Measurements from ENCODE around the gene SLC35E3. TPM values are rescaled to one million over a fixed set of nuclear protein-coding genes. Genes with fewer than 3 reads are reported as not detected.

SLC35E3 gene
- total and polyA plus RNA-seq, 2 donors (not counting 1 experiment from before 2014, with no cell fraction given): 4.1 to 11.1 TPM

GRCh38 chr12:68733661-68734071 lies 12.3 kb upstream of the SLC35E3 start:
- Histone ChIP-seq H3K9ac (ENCODE audit: insufficient read depth, low read length) (no peak overlapping the region), H3K79me2 (ENCODE audit: control insufficient read depth, insufficient read depth, low read length) (no peaks in the 10 kb centered on the region), H3K9me3 (ENCODE audit: control insufficient read depth, insufficient read depth, low read depth, low read length) (no peaks in the 10 kb centered on the region), H3K27ac (ENCODE audit: insufficient read depth, low read length) (peak overlapping the region; percentile 36), H3K4me3 (replicated peaks in 1 of 4; ENCODE audit: control extremely low read depth in 1 of 4, insufficient read depth in 1 of 4, low read depth in 3 of 4, low read length in 4 of 4) (no peak overlapping the region), H3K4me2 (ENCODE audit: extremely low read depth, insufficient read depth, low read length) (no peak overlapping the region), H3K36me3 (ENCODE audit: control insufficient read depth, insufficient read depth, low read length) (no peaks in the 10 kb centered on the region), H3K27me3 (ENCODE audit: control insufficient read depth, insufficient read depth, low read length) (no peaks in the 10 kb centered on the region), H3K4me1 (ENCODE audit: control insufficient read depth, extremely low read depth, insufficient read depth, low read length) (peaks cover 5% of the 10 kb centered on the region), H4K20me1 (ENCODE audit: control insufficient read depth, extremely low read depth, insufficient read depth, low read length) (no peaks in the 10 kb centered on the region), H2AFZ (ENCODE audit: low read length) (no peak overlapping the region)
- peak; percentile 19 to 82 for DNase-seq (ENCODE audit: low read depth in 2 of 2)
- TF ChIP-seq EZH2 (IDR thresholded peaks at IDR 0.05; ENCODE audit: low read length, missing control alignments): no peak
- TF ChIP-seq CTCF (conservative IDR thresholded peaks at IDR 0.05 in 1 of 2, IDR thresholded peaks at IDR 0.05 in 1 of 2; ENCODE audit: low read depth in 1 of 2, low read length in 2 of 2): no peak

GRCh38 chr12:68739891-68740290 lies 6.1 kb upstream of the SLC35E3 start:
- no peaks in the 10 kb centered on the region for H3K9me3 ChIP-seq (ENCODE audit: control insufficient read depth, insufficient read depth, low read depth, low read length)
- no peak overlapping the region for H3K4me3 ChIP-seq (replicated peaks in 1 of 4; ENCODE audit: control extremely low read depth in 1 of 4, insufficient read depth in 1 of 4, low read depth in 3 of 4, low read length in 4 of 4)
- TF ChIP-seq EZH2 (IDR thresholded peaks at IDR 0.05; ENCODE audit: low read length, missing control alignments) (no peak), CTCF (conservative IDR thresholded peaks at IDR 0.05 in 1 of 2, IDR thresholded peaks at IDR 0.05 in 1 of 2; ENCODE audit: low read depth in 1 of 2, low read length in 2 of 2) (no peak)
- H3K4me1 ChIP-seq (ENCODE audit: control insufficient read depth, extremely low read depth, insufficient read depth, low read length): peaks cover 2% of the 10 kb centered on the region
- no peaks in the 10 kb centered on the region for H3K36me3 ChIP-seq (ENCODE audit: control insufficient read depth, insufficient read depth, low read length)
- no peaks in the 10 kb centered on the region for H3K27me3 ChIP-seq (ENCODE audit: control insufficient read depth, insufficient read depth, low read length)
- no peak overlapping the region for H3K9ac ChIP-seq (ENCODE audit: insufficient read depth, low read length)
- no peak for DNase-seq (ENCODE audit: low read depth in 2 of 2)
- H2AFZ ChIP-seq (ENCODE audit: low read length): no peak overlapping the region
- no peak overlapping the region for H3K27ac ChIP-seq (ENCODE audit: insufficient read depth, low read length)
- H4K20me1 ChIP-seq (ENCODE audit: control insufficient read depth, extremely low read depth, insufficient read depth, low read length): no peaks in the 10 kb centered on the region
- no peak overlapping the region for H3K4me2 ChIP-seq (ENCODE audit: extremely low read depth, insufficient read depth, low read length)
- no peaks in the 10 kb centered on the region for H3K79me2 ChIP-seq (ENCODE audit: control insufficient read depth, insufficient read depth, low read length)

GRCh38 chr12:68743356-68743755 lies 2.6 kb upstream of the SLC35E3 start:
- Histone ChIP-seq H3K27me3 (ENCODE audit: control insufficient read depth, insufficient read depth, low read length) (no peaks in the 10 kb centered on the region), H3K4me1 (ENCODE audit: control insufficient read depth, extremely low read depth, insufficient read depth, low read length) (peaks cover 2% of the 10 kb centered on the region), H3K9ac (ENCODE audit: insufficient read depth, low read length) (no peak overlapping the region), H3K4me2 (ENCODE audit: extremely low read depth, insufficient read depth, low read length) (no peak overlapping the region), H2AFZ (ENCODE audit: low read length) (no peak overlapping the region), H4K20me1 (ENCODE audit: control insufficient read depth, extremely low read depth, insufficient read depth, low read length) (no peaks in the 10 kb centered on the region), H3K9me3 (ENCODE audit: control insufficient read depth, insufficient read depth, low read depth, low read length) (no peaks in the 10 kb centered on the region), H3K36me3 (ENCODE audit: control insufficient read depth, insufficient read depth, low read length) (no peaks in the 10 kb centered on the region), H3K4me3 (replicated peaks in 1 of 4; ENCODE audit: control extremely low read depth in 1 of 4, insufficient read depth in 1 of 4, low read depth in 3 of 4, low read length in 4 of 4) (no peak overlapping the region), H3K79me2 (ENCODE audit: control insufficient read depth, insufficient read depth, low read length) (peaks cover 7% of the 10 kb centered on the region), H3K27ac (ENCODE audit: insufficient read depth, low read length) (no peak overlapping the region)
- DNase-seq (ENCODE audit: low read depth in 2 of 2): no peak
- TF ChIP-seq EZH2 (IDR thresholded peaks at IDR 0.05; ENCODE audit: low read length, missing control alignments): no peak
- no peak for TF ChIP-seq CTCF (conservative IDR thresholded peaks at IDR 0.05 in 1 of 2, IDR thresholded peaks at IDR 0.05 in 1 of 2; ENCODE audit: low read depth in 1 of 2, low read length in 2 of 2)

All from fibroblast of lung (primary cell).